H1 (cell line): Measurements from ENCODE around the gene ATP2B1. TPM values are rescaled to one million over a fixed set of nuclear protein-coding genes. Genes with fewer than 3 reads are reported as not detected.

Experiments
- CTCF ChIA-PET: fragments of 300-600 bp; sonication (Branson Sonifier 250); formaldehyde crosslinking; loops from one replicate; lab custom pipeline; 2021; ENCODE audit not compliant: partially characterized antibody; lab: Charles Lee
- POLR2A ChIA-PET: fragments of 300-600 bp; sonication (Branson Sonifier 250); formaldehyde crosslinking; loops from one replicate; lab custom pipeline; 2021; ENCODE audit warnings: inconsistent platforms; ENCODE audit not compliant: partially characterized antibody; lab: Charles Lee
- DNase-seq, 2 experiments: peaks; one replicate each; pipeline versions ENCODE4 v3.0.0 to v3.0.0-alpha.2; 2010 to 2022; ENCODE audit warnings: low spot score in 2 of 2, low read depth in 1 of 2, mixed read lengths in 1 of 2
- FAIRE-seq: peaks from 2 replicates; lab custom pipeline; 2011; peaks lifted over from hg19 to GRCh38; lab: Jason Lieb, UNC
- H2AFZ ChIP-seq: 2 replicates; pipeline ENCODE4 v1.8.1; 2012; ENCODE audit warnings: low read length, inconsistent platforms
- H2AK5ac ChIP-seq: 2 replicates; pipeline ENCODE4 v1.6.1; 2013; ENCODE audit warnings: low read depth, low read length
- H2BK120ac ChIP-seq: replicated peaks from 2 replicates; pipeline ENCODE3; 2013; ENCODE audit warnings: low read depth, low read length, inconsistent platforms
- H2BK12ac ChIP-seq: 2 replicates; pipeline ENCODE4 v1.6.1; 2013; ENCODE audit warnings: low read depth, low read length
- H2BK15ac ChIP-seq: 2 replicates; pipeline ENCODE4 v1.6.1; 2013; ENCODE audit warnings: low read length
- H2BK20ac ChIP-seq: 2 replicates; pipeline ENCODE4 v1.6.1; 2013; ENCODE audit warnings: low read length
- H2BK5ac ChIP-seq: 2 replicates; pipeline ENCODE4 v1.6.1; 2013; ENCODE audit warnings: low read depth, low read length
- H3K14ac ChIP-seq: 2 replicates; pipeline ENCODE4 v1.6.1; 2013; ENCODE audit warnings: inconsistent platforms; ENCODE audit not compliant: insufficient read length
- H3K18ac ChIP-seq: 2 replicates; pipeline ENCODE4 v1.6.1; 2013; ENCODE audit warnings: low read length; ENCODE audit errors: extremely low read depth
- H3K23ac ChIP-seq: 2 replicates; pipeline ENCODE4 v1.6.1; 2013; ENCODE audit warnings: inconsistent platforms; ENCODE audit not compliant: insufficient read length
- H3K23me2 ChIP-seq: 2 replicates; pipeline ENCODE4 v1.6.1; 2013; ENCODE audit warnings: low read depth, low read length
- H3K27ac ChIP-seq: 2 replicates; pipeline ENCODE4 v1.6.1; 2011; ENCODE audit warnings: low read depth, low read length, inconsistent platforms
- H3K27me3 ChIP-seq, 4 experiments: replicated peaks in 1 of 4; 1 replicate in 1 of 4; 2 replicates in 3 of 4; pipeline versions ENCODE4 v1.6.1 to v1.8.1; 2011 to 2013; ENCODE audit warnings: low read length in 3 of 4, mild to moderate bottlenecking in 3 of 4, inconsistent platforms in 2 of 4, mixed read lengths in 2 of 4, moderate library complexity in 1 of 4; ENCODE audit not compliant: control insufficient read depth in 3 of 4, insufficient read depth in 3 of 4; ENCODE audit errors: extremely low read depth in 1 of 4
- H3K36me3 ChIP-seq, 4 experiments: 2 replicates each; pipeline versions ENCODE4 v1.6.1 to v1.8.1; 2011 to 2013; ENCODE audit warnings: mild to moderate bottlenecking in 4 of 4, low read length in 3 of 4, moderate library complexity in 2 of 4, control low read depth in 1 of 4, inconsistent platforms in 1 of 4; ENCODE audit not compliant: insufficient read depth in 4 of 4, control insufficient read depth in 2 of 4
- H3K4ac ChIP-seq: replicated peaks from 2 replicates; pipeline ENCODE3; 2013; ENCODE audit warnings: low read length, low read depth, mixed read lengths, inconsistent platforms; ENCODE audit not compliant: insufficient read length
- H3K4me1 ChIP-seq, 4 experiments: replicated peaks in 1 of 4; 1 replicate in 1 of 4; 2 replicates in 3 of 4; pipeline versions ENCODE4 v1.6.1 to v1.8.1; 2011 to 2013; ENCODE audit warnings: low read length in 3 of 4, inconsistent platforms in 2 of 4, mixed read lengths in 1 of 4; ENCODE audit not compliant: insufficient read depth in 4 of 4, control insufficient read depth in 3 of 4
- H3K4me2 ChIP-seq, 2 experiments: 2 replicates each; pipeline versions ENCODE4 v1.6.1 to v1.8.1; 2011 to 2013; ENCODE audit warnings: low read depth in 2 of 2, low read length in 2 of 2, control low read depth in 1 of 2, inconsistent platforms in 1 of 2, mild to moderate bottlenecking in 1 of 2; ENCODE audit not compliant: insufficient read depth in 1 of 2
- H3K4me3 ChIP-seq, 4 experiments: fragments of 200-600, 300-600 bp in 1 of 4; sonication (generic), shearing (Covaris generic), sonication (Bioruptor Twin) in 1 of 4; 2 replicates each; pipeline versions ENCODE4 v1.5.1 to v1.8.1; 2011 to 2016; ENCODE audit warnings: low read length in 4 of 4, low read depth in 3 of 4, control low read depth in 2 of 4, inconsistent platforms in 2 of 4, mild to moderate bottlenecking in 2 of 4, mixed read lengths in 1 of 4, moderate library complexity in 1 of 4; ENCODE audit not compliant: insufficient read depth in 2 of 4; ENCODE audit errors: extremely low read depth in 1 of 4
- H3K56ac ChIP-seq: replicated peaks from 2 replicates; pipeline ENCODE3; 2013; ENCODE audit warnings: low read depth, mild to moderate bottlenecking, mixed read lengths, low read length, inconsistent platforms; ENCODE audit not compliant: insufficient read length
- H3K79me1 ChIP-seq: 2 replicates; pipeline ENCODE4 v1.6.1; 2013; ENCODE audit warnings: low read depth, low read length, control low read depth
- H3K79me2 ChIP-seq, 2 experiments: 2 replicates each; pipeline versions ENCODE4 v1.6.1 to v1.8.1; 2012 to 2013; ENCODE audit warnings: low read length in 2 of 2, mild to moderate bottlenecking in 2 of 2, inconsistent platforms in 1 of 2; ENCODE audit not compliant: insufficient read depth in 2 of 2, control insufficient read depth in 1 of 2
- H3K9ac ChIP-seq, 4 experiments: replicated peaks in 1 of 4; 1 replicate in 1 of 4; 2 replicates in 3 of 4; pipeline versions ENCODE4 v1.6.1 to v1.8.1; 2011 to 2013; ENCODE audit warnings: low read depth in 3 of 4, low read length in 3 of 4, control low read depth in 2 of 4, mild to moderate bottlenecking in 2 of 4, moderate library complexity in 2 of 4, inconsistent platforms in 1 of 4; ENCODE audit errors: extremely low read depth in 1 of 4
- H3K9me3 ChIP-seq, 2 experiments: 2 replicates each; pipeline versions ENCODE4 v1.6.1 to v1.8.1; 2012 to 2013; ENCODE audit warnings: mild to moderate bottlenecking in 2 of 2, moderate library complexity in 2 of 2, control low read depth in 1 of 2, inconsistent platforms in 1 of 2, low read depth in 1 of 2, low read length in 1 of 2, mixed read lengths in 1 of 2; ENCODE audit not compliant: insufficient read depth in 2 of 2
- H4K20me1 ChIP-seq, 2 experiments: replicated peaks in 1 of 2; 2 replicates each; pipeline versions ENCODE3 to v1.8.1; 2011 to 2013; ENCODE audit warnings: inconsistent platforms in 2 of 2, low read length in 2 of 2, mild to moderate bottlenecking in 1 of 2; ENCODE audit not compliant: insufficient read depth in 2 of 2, control insufficient read depth in 1 of 2
- H4K5ac ChIP-seq: 2 replicates; pipeline ENCODE4 v1.6.1; 2013; ENCODE audit warnings: low read length, low read depth, mixed read lengths, inconsistent platforms; ENCODE audit not compliant: insufficient read length
- H4K8ac ChIP-seq: 2 replicates; pipeline ENCODE4 v1.8.0; 2013; ENCODE audit warnings: mild to moderate bottlenecking, moderate library complexity, low read length, inconsistent platforms; ENCODE audit not compliant: insufficient read depth; ENCODE audit errors: extremely low read depth
- H4K91ac ChIP-seq: replicated peaks from 2 replicates; pipeline ENCODE3; 2013; ENCODE audit warnings: low read length, mixed read lengths, inconsistent platforms; ENCODE audit not compliant: insufficient read length
- ATF2 ChIP-seq: IDR thresholded peaks from 2 replicates; pipeline ENCODE4 v1.6.1; 2012; ENCODE audit warnings: low read length, inconsistent platforms
- ATF3 ChIP-seq: IDR thresholded peaks from 2 replicates; pipeline ENCODE4 v1.6.1; 2011; ENCODE audit warnings: low read depth, mild to moderate bottlenecking, low read length; ENCODE audit not compliant: insufficient read depth
- CBX8 ChIP-seq: fragments of 300-800, 300-1000 bp; sonication (generic); IDR thresholded peaks from 2 replicates; pipeline ENCODE4 v1.7.1; 2016; ENCODE audit warnings: low read depth, low read length, borderline replicate concordance
- CTCF ChIP-seq, 3 experiments: IDR thresholded peaks; 1 replicate in 2 of 3; 2 replicates in 1 of 3; pipeline versions ENCODE4 v1.5.1 to v1.6.1; 2011; ENCODE audit warnings: low read length in 3 of 3, mild to moderate bottlenecking in 3 of 3, inconsistent platforms in 2 of 3, low read depth in 1 of 3, moderate library complexity in 1 of 3; ENCODE audit not compliant: insufficient read depth in 1 of 3; ENCODE audit errors: control extremely low read depth in 1 of 3
- E2F6 ChIP-seq: IDR thresholded peaks from 2 replicates; pipeline ENCODE4 v1.6.1; 2012; ENCODE audit warnings: inconsistent platforms
- GABPA ChIP-seq: IDR thresholded peaks from 2 replicates; pipeline ENCODE4 v1.6.1; 2011; ENCODE audit warnings: mild to moderate bottlenecking, low read length, moderate library complexity, borderline replicate concordance; ENCODE audit not compliant: insufficient read depth
- MAFK ChIP-seq: IDR thresholded peaks from 2 replicates; pipeline ENCODE4 v1.6.1; 2012; ENCODE audit warnings: low read depth, mild to moderate bottlenecking, improper control_type of control experiment, low read length
- SRF ChIP-seq: IDR thresholded peaks from 2 replicates; pipeline ENCODE4 v1.6.1; 2011; ENCODE audit warnings: mild to moderate bottlenecking, low read depth, low read length, moderate library complexity
- WGBS, 2 experiments: shearing (Covaris generic) in 1 of 2; methylation state at CpG; one replicate each; pipeline versions ENCODE4 v1.1.6 to v1.1.7; 2013 to 2015; ENCODE audit warnings: low lambda C conversion rate in 2 of 2, mixed read lengths in 2 of 2, inconsistent platforms in 1 of 2, low coverage in 1 of 2, missing lambda C conversion rate in 1 of 2; ENCODE audit not compliant: insufficient replicate concordance in 2 of 2, insufficient coverage in 1 of 2, insufficient read length in 1 of 2; ENCODE audit errors: extremely low coverage in 1 of 2, missing lambda C conversion rate in 1 of 2; 5-methylcytosine and 5-hydroxymethylcytosine counted together
- polyA plus RNA-seq, 7 experiments: library from polyadenylated mRNA; depleted of rRNA in 3 of 7; stranded (reverse) in 5 of 7; unstranded in 2 of 7; fragments of >200 nt in 5 of 7; fragments of 200-250 nt in 2 of 7; gene quantifications; 1 replicate in 5 of 7; 2 replicates in 1 of 7; 4 replicates in 1 of 7; pipeline versions ENCODE4 v1.2.1 to v1.2.3, GENCODE V29; 2011 to 2013; ENCODE audit warnings: missing spikeins in 2 of 7, mixed read lengths in 2 of 7
- total RNA-seq: library from RNA; stranded (reverse); fragmentation: NEBNext Ultra II Directional; extraction: Animal tissue kit (Norgen Biotek cat#: 25700); gene quantifications from 2 replicates; pipeline ENCODE4 v1.2.1, GENCODE V29; 2021

The ATP2B1 gene
- total and polyA plus RNA-seq, 2 of the 8 experiments (the other 6 are each of a cell fraction or from before 2014, with no cell fraction given) = 4.3 to 32.0 TPM

- 89% methylated on average over 1 of the region's 1 CpG; no CpG with 5 or more reads in 1 of the 2 experiments for WGBS, 2 experiments
- TF ChIP-seq ATF3 (no peak), SRF (no peak), CBX8 (no peak), MAFK (no peak), GABPA (no peak), ATF2 (no peak), CTCF (IDR thresholded peaks at IDR 0.05; ENCODE audit: control extremely low read depth in 1 of 3, insufficient read depth in 1 of 3, low read depth in 1 of 3, low read length in 3 of 3) (no peak), E2F6 (no peak)
These were observed 164.6 kb downstream of the ATP2B1 start for GRCh38 chr12:89544022-89544421.

More at GRCh38 chr12:89544022-89544421, 164.6 kb downstream of the ATP2B1 start:
- ChIA-PET POLR2A (interaction anchor here (0.7 kb wide), 1 partner anchor 470 kb away, joined by 3 read pairs; no protein-coding TSS in a partner anchor), CTCF (interaction anchor here (0.5 to 2.8 kb wide), 33 partner anchors 12 to 1395 kb away, joined by 3 to 12 read pairs (median 3); no protein-coding TSS in a partner anchor)
- FAIRE-seq = no peak
- H3K4ac ChIP-seq = no peak overlapping the region
- H3K9ac ChIP-seq = no peak overlapping the region
- no peak overlapping the region for H2AK5ac ChIP-seq
- H2AFZ ChIP-seq = no peak overlapping the region
- no peak overlapping the region for H4K91ac ChIP-seq
- H4K5ac ChIP-seq = no peak overlapping the region
- no peaks in the 10 kb centered on the region for H3K9me3 ChIP-seq
- no peak overlapping the region for H3K4me3 ChIP-seq
- no peaks in the 10 kb centered on the region for H3K79me2 ChIP-seq
- no peak overlapping the region for H3K56ac ChIP-seq
- no peak overlapping the region for H3K4me2 ChIP-seq
- no peak overlapping the region for H2BK120ac ChIP-seq
- H3K4me1 ChIP-seq = no peaks in the 10 kb centered on the region; a peak in 1 of 7 replicates
- H3K27ac ChIP-seq = no peak overlapping the region
- no peak overlapping the region for H3K18ac ChIP-seq
- H3K36me3 ChIP-seq = no peaks in the 10 kb centered on the region
- no peak overlapping the region for H3K23ac ChIP-seq
- no peaks in the 10 kb centered on the region for H3K79me1 ChIP-seq
- H2BK5ac ChIP-seq = no peak overlapping the region
- H2BK15ac ChIP-seq = no peak overlapping the region
- H2BK12ac ChIP-seq = no peak overlapping the region
- no peaks in the 10 kb centered on the region for H3K23me2 ChIP-seq
- H3K14ac ChIP-seq = no peak overlapping the region
- no peak overlapping the region for H4K8ac ChIP-seq
- no peak for DNase-seq
- H3K27me3 ChIP-seq = no peaks in the 10 kb centered on the region
- no peaks in the 10 kb centered on the region for H4K20me1 ChIP-seq
- no peak overlapping the region for H2BK20ac ChIP-seq
